Measurements from ENCODE around the gene CDKN2AIPNL.
A peak's percentile ranks its signal among the peaks of the same experiment; 100 is the strongest.

CDKN2AIPNL gene

GRCh38 chr5:134437847-134438581 lies 26.3 kb upstream of the CDKN2AIPNL start:
- peak overlapping the region in 1 of 2 donors; percentile 8 for H3K4me3 ChIP-seq (ENCODE audit: low read length in 2 of 2)
- H3K4me1 ChIP-seq (ENCODE audit: control insufficient read depth, insufficient read depth, low read length) = peaks cover 33% of the 10 kb centered on the region
- H3K27me3 ChIP-seq (ENCODE audit: control insufficient read depth in 1 of 2, insufficient read depth in 2 of 2, low read length in 2 of 2) = no peaks in the 10 kb centered on the region
- H3K9me3 ChIP-seq (ENCODE audit: control insufficient read depth in 2 of 2, low read length in 2 of 2) = no peaks in the 10 kb centered on the region
- no peaks in the 10 kb centered on the region for H3K36me3 ChIP-seq (ENCODE audit: control insufficient read depth in 2 of 2, insufficient read depth in 2 of 2, low read length in 2 of 2)
- H3K9ac ChIP-seq (ENCODE audit: low read length in 2 of 2) = no peak overlapping the region
- peak overlapping the region; percentile 70 for H3K27ac ChIP-seq (ENCODE audit: low read length)

DNA sequence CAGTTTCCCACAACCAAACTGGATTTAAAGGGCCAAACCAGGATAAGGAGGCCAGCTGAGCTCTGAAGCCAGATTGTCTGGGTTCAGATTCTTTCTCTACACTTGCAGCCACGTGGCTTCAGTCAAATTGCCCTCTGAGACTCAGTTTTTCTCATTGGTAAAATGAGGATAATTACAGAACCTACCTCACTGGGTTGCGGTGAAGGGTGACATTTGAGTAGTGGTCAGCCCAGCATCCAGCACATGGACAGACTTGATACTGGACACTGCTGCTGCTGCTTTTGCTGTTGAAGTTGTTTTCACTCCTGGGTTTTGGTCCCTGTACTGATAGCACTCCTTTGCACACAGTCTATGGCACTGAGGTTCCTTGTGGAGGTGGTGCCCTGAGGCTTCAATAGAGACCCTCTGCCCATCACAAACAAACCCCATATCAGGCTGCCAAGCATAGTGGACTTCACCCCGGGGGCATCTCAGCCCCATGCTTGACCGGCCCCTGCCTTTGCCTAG lies 25.7 kb upstream of the CDKN2AIPNL start:
- Histone ChIP-seq H3K9ac (ENCODE audit: low read length in 2 of 2) (no peak overlapping the region), H3K9me3 (ENCODE audit: control insufficient read depth in 2 of 2, low read length in 2 of 2) (no peaks in the 10 kb centered on the region), H3K27ac (ENCODE audit: low read length) (peak overlapping the region; percentile 70), H3K4me1 (ENCODE audit: control insufficient read depth, insufficient read depth, low read length) (peaks cover 33% of the 10 kb centered on the region), H3K36me3 (ENCODE audit: control insufficient read depth in 2 of 2, insufficient read depth in 2 of 2, low read length in 2 of 2) (no peaks in the 10 kb centered on the region), H3K4me3 (ENCODE audit: low read length in 2 of 2) (no peak overlapping the region), H3K27me3 (ENCODE audit: control insufficient read depth in 1 of 2, insufficient read depth in 2 of 2, low read length in 2 of 2) (no peaks in the 10 kb centered on the region)

DNA sequence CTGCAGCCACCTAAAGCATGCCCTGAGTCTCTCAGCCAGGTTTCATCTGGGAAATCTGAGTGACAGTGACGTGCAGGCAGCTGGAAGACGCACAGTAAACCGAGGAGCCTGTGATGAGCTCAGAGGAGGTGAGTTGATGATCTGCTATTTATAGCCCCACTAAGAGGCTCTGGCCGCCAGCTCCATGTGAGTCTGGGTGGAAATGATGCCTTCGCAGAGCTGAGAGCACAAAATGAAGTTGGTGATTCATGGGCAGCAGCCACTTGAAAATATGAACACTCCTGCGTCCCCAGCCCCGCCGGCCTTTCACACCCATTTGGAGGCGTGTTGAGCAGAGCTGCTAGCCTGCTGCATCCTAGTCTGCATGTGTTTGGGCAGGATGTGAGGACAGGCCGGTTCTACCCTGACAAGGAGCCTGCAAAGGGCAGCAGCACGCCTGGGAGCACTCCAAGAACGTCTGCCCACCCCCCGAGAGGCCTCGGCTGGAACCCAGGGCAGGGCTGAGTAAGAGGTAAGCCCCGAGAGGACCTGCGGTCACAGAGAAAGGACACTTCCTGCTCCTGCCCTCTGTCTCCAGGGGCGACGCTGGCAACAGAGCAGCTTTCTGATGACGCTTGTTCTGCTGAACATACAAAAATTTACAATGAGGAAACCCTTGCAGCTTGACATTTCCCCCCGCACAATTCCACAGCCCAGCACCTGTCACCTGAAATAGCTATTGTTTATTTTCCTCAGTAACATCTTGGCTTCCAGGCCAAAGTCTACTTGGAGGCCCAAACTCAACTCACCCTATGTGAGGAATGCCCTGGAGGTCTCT lies 25.1 kb upstream of the CDKN2AIPNL start:
- Histone ChIP-seq H3K4me1 (ENCODE audit: control insufficient read depth, insufficient read depth, low read length) (peaks cover 33% of the 10 kb centered on the region), H3K4me3 (ENCODE audit: low read length in 2 of 2) (peak overlapping the region in 1 of 2 donors; percentile 49), H3K9me3 (ENCODE audit: control insufficient read depth in 2 of 2, low read length in 2 of 2) (no peaks in the 10 kb centered on the region), H3K36me3 (ENCODE audit: control insufficient read depth in 2 of 2, insufficient read depth in 2 of 2, low read length in 2 of 2) (no peaks in the 10 kb centered on the region), H3K27me3 (ENCODE audit: control insufficient read depth in 1 of 2, insufficient read depth in 2 of 2, low read length in 2 of 2) (no peaks in the 10 kb centered on the region), H3K27ac (ENCODE audit: low read length) (peak overlapping the region; percentile 70), H3K9ac (ENCODE audit: low read length in 2 of 2) (peak overlapping the region in 1 of 2 donors; percentile 21)

DNA sequence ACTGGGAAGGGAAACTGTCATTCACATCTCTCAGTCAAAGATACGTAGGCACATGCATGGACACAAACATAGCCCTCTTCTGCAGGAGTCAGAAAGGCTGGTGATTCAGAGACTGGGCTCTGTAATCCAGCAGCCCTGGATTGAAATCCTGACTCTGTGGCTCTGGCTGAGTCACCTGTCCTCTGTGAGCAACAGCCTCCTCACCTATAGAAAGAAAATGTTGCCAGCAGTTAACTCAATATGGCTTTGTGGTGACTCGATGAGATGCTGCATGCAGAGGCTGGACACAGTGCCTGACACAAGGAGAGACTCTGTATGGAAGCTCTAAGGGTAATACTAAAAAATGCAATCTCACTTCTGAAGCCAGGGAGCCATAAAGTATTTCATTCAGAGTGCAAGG lies 23.9 kb upstream of the CDKN2AIPNL start:
- Histone ChIP-seq H3K36me3 (ENCODE audit: control insufficient read depth in 2 of 2, insufficient read depth in 2 of 2, low read length in 2 of 2) (no peaks in the 10 kb centered on the region), H3K9ac (ENCODE audit: low read length in 2 of 2) (no peak overlapping the region), H3K4me1 (ENCODE audit: control insufficient read depth, insufficient read depth, low read length) (peaks cover 33% of the 10 kb centered on the region), H3K9me3 (ENCODE audit: control insufficient read depth in 2 of 2, low read length in 2 of 2) (no peaks in the 10 kb centered on the region), H3K27ac (ENCODE audit: low read length) (no peak overlapping the region), H3K4me3 (ENCODE audit: low read length in 2 of 2) (no peak overlapping the region), H3K27me3 (ENCODE audit: control insufficient read depth in 1 of 2, insufficient read depth in 2 of 2, low read length in 2 of 2) (no peaks in the 10 kb centered on the region)

- H3K9ac ChIP-seq (ENCODE audit: low read length in 2 of 2) = no peak overlapping the region
Measured at GRCh38 chr5:134432677-134433359, 21.1 kb upstream of the CDKN2AIPNL start.

GRCh38 chr5:134432174-134432573 lies 20.5 kb upstream of the CDKN2AIPNL start:
- Histone ChIP-seq H3K27ac (ENCODE audit: low read length) (no peak overlapping the region), H3K4me3 (ENCODE audit: low read length in 2 of 2) (no peak overlapping the region), H3K36me3 (ENCODE audit: control insufficient read depth in 2 of 2, insufficient read depth in 2 of 2, low read length in 2 of 2) (no peaks in the 10 kb centered on the region), H3K9ac (ENCODE audit: low read length in 2 of 2) (no peak overlapping the region), H3K9me3 (ENCODE audit: control insufficient read depth in 2 of 2, low read length in 2 of 2) (no peaks in the 10 kb centered on the region), H3K27me3 (ENCODE audit: control insufficient read depth in 1 of 2, insufficient read depth in 2 of 2, low read length in 2 of 2) (peaks cover 0 to 3% of the 10 kb centered on the region in 2 donors), H3K4me1 (ENCODE audit: control insufficient read depth, insufficient read depth, low read length) (peaks cover 12% of the 10 kb centered on the region)

More at GRCh38 chr5:134432677-134433359, 21.1 kb upstream of the CDKN2AIPNL start:
- Histone ChIP-seq H3K9me3 (ENCODE audit: control insufficient read depth in 2 of 2, low read length in 2 of 2) (no peaks in the 10 kb centered on the region), H3K27ac (ENCODE audit: low read length) (no peak overlapping the region), H3K36me3 (ENCODE audit: control insufficient read depth in 2 of 2, insufficient read depth in 2 of 2, low read length in 2 of 2) (no peaks in the 10 kb centered on the region), H3K27me3 (ENCODE audit: control insufficient read depth in 1 of 2, insufficient read depth in 2 of 2, low read length in 2 of 2) (no peaks in the 10 kb centered on the region), H3K4me1 (ENCODE audit: control insufficient read depth, insufficient read depth, low read length) (peaks cover 17% of the 10 kb centered on the region), H3K4me3 (ENCODE audit: low read length in 2 of 2) (no peak overlapping the region)

- no peaks in the 10 kb centered on the region for H3K9me3 ChIP-seq (ENCODE audit: control insufficient read depth in 2 of 2, low read length in 2 of 2)
- H3K27me3 ChIP-seq (ENCODE audit: control insufficient read depth in 1 of 2, insufficient read depth in 2 of 2, low read length in 2 of 2) = peaks cover 0 to 3% of the 10 kb centered on the region in 2 donors
- H3K4me1 ChIP-seq (ENCODE audit: control insufficient read depth, insufficient read depth, low read length) = no peaks in the 10 kb centered on the region
- no peaks in the 10 kb centered on the region for H3K36me3 ChIP-seq (ENCODE audit: control insufficient read depth in 2 of 2, insufficient read depth in 2 of 2, low read length in 2 of 2)
- no peak overlapping the region for H3K27ac ChIP-seq (ENCODE audit: low read length)
- H3K4me3 ChIP-seq (ENCODE audit: low read length in 2 of 2) = no peak overlapping the region
- H3K9ac ChIP-seq (ENCODE audit: low read length in 2 of 2) = no peak overlapping the region
Measured at GRCh38 chr5:134430001-134430569, 18.4 kb upstream of the CDKN2AIPNL start.

- Histone ChIP-seq H3K4me1 (ENCODE audit: control insufficient read depth, insufficient read depth, low read length) (no peaks in the 10 kb centered on the region), H3K36me3 (ENCODE audit: control insufficient read depth in 2 of 2, insufficient read depth in 2 of 2, low read length in 2 of 2) (no peaks in the 10 kb centered on the region), H3K9ac (ENCODE audit: low read length in 2 of 2) (no peak overlapping the region), H3K9me3 (ENCODE audit: control insufficient read depth in 2 of 2, low read length in 2 of 2) (no peaks in the 10 kb centered on the region), H3K27ac (ENCODE audit: low read length) (no peak overlapping the region), H3K4me3 (ENCODE audit: low read length in 2 of 2) (no peak overlapping the region), H3K27me3 (ENCODE audit: control insufficient read depth in 1 of 2, insufficient read depth in 2 of 2, low read length in 2 of 2) (peaks cover 0 to 3% of the 10 kb centered on the region in 2 donors)
Measured at GRCh38 chr5:134427540-134428041, 15.9 kb upstream of the CDKN2AIPNL start.

DNA sequence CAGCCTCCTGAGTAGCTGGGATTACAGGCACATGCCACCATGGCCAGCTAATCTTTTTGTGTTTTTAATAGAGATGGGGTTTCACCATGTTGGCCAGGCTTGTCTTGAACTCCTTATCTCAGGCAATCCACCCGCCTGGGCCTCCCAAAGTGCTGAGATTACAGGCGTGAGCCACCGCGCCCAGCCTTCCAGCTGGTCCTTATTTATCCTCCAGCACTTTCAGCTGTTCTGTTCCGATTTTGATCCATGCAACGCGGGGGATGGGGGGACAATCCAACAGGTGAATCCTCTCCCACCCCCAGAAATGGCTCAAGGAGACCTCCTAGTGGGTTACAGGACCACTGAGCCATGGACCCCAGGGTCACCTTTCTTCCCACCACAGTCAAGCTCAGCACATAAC lies 14.7 kb upstream of the CDKN2AIPNL start:
- Histone ChIP-seq H3K9ac (ENCODE audit: low read length in 2 of 2) (no peak overlapping the region), H3K9me3 (ENCODE audit: control insufficient read depth in 2 of 2, low read length in 2 of 2) (no peaks in the 10 kb centered on the region), H3K36me3 (ENCODE audit: control insufficient read depth in 2 of 2, insufficient read depth in 2 of 2, low read length in 2 of 2) (no peaks in the 10 kb centered on the region), H3K4me1 (ENCODE audit: control insufficient read depth, insufficient read depth, low read length) (no peaks in the 10 kb centered on the region), H3K4me3 (ENCODE audit: low read length in 2 of 2) (no peak overlapping the region), H3K27me3 (ENCODE audit: control insufficient read depth in 1 of 2, insufficient read depth in 2 of 2, low read length in 2 of 2) (peaks cover 0 to 3% of the 10 kb centered on the region in 2 donors), H3K27ac (ENCODE audit: low read length) (no peak overlapping the region)

- no peak overlapping the region for H3K27ac ChIP-seq (ENCODE audit: low read length)
- no peaks in the 10 kb centered on the region for H3K4me1 ChIP-seq (ENCODE audit: control insufficient read depth, insufficient read depth, low read length)
- H3K9ac ChIP-seq (ENCODE audit: low read length in 2 of 2) = no peak overlapping the region
- peaks cover 0 to 3% of the 10 kb centered on the region in 2 donors for H3K27me3 ChIP-seq (ENCODE audit: control insufficient read depth in 1 of 2, insufficient read depth in 2 of 2, low read length in 2 of 2)
- no peak overlapping the region for H3K4me3 ChIP-seq (ENCODE audit: low read length in 2 of 2)
- no peaks in the 10 kb centered on the region for H3K36me3 ChIP-seq (ENCODE audit: control insufficient read depth in 2 of 2, insufficient read depth in 2 of 2, low read length in 2 of 2)
- H3K9me3 ChIP-seq (ENCODE audit: control insufficient read depth in 2 of 2, low read length in 2 of 2) = peaks cover 0 to 3% of the 10 kb centered on the region in 2 donors
Measured at GRCh38 chr5:134423376-134423775, 11.7 kb upstream of the CDKN2AIPNL start.
